GM12874 (cell line): Measurements from ENCODE around the gene SAMM50.

Experiments used
- TF ChIP-seq, protein P1 (sequence below): IDR thresholded peaks from 2 replicates; pipeline ENCODE4 v1.5.1; 2011; ENCODE audit warnings: low read depth, mild to moderate bottlenecking, control low read depth, low read length, moderate library complexity; ENCODE audit not compliant: insufficient read depth

The SAMM50 gene

DNA sequence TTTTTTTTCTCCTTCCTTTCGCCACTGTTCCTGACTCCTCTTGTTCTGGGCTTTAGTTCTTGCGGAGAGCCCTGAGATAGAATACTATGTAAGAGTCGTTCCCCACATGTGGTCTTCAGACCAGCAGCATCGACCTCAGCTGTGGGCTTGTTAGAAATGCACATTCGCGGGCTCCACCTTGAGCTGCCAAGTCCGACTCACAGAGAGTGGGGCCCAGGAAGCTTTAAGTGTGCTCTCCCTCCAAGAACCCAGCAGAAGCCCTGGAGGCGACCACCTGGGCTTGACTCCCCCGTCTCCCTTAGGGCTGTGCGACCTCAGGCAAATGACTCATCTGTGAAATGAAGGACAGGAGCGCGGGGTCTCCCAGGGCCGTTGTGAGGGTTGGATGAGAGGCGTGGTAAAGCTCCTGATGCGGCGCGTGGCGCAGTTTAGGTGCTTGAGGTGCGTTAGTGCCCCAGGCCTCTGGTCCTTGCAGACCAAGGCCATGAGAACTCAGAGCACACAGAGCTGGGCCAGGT, 18.8 kb downstream of the SAMM50 start:
- TF ChIP-seq, protein P1, sequence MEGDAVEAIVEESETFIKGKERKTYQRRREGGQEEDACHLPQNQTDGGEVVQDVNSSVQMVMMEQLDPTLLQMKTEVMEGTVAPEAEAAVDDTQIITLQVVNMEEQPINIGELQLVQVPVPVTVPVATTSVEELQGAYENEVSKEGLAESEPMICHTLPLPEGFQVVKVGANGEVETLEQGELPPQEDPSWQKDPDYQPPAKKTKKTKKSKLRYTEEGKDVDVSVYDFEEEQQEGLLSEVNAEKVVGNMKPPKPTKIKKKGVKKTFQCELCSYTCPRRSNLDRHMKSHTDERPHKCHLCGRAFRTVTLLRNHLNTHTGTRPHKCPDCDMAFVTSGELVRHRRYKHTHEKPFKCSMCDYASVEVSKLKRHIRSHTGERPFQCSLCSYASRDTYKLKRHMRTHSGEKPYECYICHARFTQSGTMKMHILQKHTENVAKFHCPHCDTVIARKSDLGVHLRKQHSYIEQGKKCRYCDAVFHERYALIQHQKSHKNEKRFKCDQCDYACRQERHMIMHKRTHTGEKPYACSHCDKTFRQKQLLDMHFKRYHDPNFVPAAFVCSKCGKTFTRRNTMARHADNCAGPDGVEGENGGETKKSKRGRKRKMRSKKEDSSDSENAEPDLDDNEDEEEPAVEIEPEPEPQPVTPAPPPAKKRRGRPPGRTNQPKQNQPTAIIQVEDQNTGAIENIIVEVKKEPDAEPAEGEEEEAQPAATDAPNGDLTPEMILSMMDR = no peak

DNA sequence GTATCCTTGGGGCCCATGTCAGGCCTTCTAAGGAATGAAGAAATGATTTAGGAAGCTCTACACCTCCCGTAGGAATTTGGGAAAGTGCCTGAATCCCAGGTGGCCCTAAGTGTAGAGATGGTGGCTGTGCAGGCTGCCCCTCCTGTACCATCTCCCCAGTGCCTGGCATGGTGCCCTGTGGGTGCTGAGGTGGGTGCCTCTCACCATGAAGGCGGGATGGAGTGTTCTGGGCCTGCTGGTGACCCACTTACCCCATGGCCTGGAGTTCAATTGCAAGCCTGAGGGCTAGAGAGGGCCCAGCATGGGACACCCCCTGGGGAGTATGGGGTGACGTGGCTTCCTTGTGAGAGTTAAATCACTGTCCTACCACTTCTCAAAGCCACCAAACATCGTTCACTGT, 19.8 kb downstream of the SAMM50 start:
- TF ChIP-seq, protein P1 = no peak

DNA sequence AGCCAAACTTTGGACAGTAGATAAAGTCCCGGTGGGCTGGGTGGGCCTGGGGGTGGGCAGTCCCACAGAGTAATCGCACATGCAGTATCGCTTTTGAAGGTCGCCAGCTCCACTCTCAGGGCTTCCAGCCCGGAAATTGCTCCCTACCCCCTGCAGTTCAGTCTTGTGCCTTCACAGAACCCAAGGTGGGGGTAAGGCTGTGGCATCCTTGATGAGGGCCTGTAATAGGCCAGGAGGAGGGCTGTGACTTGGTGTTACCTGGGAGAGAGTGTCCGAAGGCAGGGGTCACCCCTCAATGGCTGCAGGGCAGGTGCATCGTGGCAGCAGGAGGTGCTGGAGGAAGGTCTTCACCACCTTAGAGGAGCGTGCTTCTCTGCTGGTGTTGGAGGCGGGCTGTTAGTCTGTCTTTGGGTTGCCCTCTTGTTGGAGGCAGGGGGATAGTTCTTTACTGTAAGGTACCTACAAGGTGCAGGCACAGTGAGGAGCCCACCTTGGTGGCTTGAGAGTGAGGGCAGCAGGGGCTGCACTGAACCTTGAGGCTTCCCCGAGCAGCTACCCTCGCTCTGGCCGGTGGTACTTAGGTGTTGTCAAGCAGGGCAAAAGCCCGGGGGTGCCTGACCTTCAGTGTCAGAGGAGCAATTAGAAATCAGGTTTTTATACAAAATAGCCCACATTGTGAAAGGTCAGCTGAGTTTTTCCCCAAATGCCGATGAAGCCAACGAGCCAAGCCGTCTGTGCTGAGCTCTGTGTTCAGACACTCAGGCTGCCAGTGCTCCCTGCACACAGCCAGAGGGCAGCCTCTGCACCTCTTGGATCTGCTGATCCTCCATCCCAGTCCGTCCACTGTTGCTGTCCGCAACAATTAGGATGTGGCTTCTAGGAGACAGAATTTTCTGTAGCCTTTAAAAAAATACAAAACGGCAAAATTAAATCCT, 21.9 kb downstream of the SAMM50 start:
- TF ChIP-seq, protein P1 = no peak

DNA sequence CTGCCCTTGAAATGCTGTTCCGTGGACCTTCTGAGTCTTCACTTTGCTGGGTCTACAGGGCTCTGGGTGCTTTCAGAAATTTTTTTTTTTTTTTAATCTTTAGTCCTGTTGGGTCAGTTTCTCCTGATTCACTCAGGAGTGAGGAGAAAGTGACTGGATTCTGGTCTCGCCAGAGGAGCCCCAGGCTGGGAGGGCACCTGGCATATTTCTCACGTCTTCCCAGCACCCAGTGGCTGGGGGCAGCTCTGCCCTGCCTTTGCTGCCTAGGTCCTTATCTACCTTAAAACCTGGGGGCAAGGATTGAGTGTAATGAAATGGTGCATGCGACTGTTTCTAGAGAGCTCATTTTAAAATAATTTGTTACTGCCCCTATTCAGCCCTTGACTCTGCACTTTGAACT, 23.3 kb downstream of the SAMM50 start:
- TF ChIP-seq, protein P1 = no peak

- TF ChIP-seq, protein P1 = no peak
Observed at GRCh38 chr22:43980579-43980978, 25.3 kb downstream of the SAMM50 start.

DNA sequence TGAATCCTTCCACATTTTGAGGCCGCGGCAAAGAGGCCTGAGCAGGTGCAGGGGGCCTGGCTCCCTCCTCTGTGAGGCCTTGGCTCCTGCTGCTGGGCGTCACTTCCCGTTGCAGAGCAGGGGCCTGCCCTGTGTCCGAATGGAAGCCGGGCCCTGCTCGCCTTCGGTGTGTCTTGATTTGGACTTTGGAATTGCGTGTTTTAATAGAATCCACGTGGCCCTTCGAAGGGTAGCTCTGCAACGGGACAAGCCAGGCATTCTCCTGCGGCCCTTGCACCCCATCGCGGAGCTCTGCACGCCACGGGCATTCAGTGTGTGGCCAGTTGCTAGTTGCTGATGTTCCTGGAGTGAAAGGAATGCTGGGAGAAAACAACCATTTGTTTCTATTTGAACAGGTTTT, 25.8 kb downstream of the SAMM50 start:
- TF ChIP-seq, protein P1 = no peak

GRCh38 chr22:43983808-43984207, 28.6 kb downstream of the SAMM50 start:
- TF ChIP-seq, protein P1 = no peak
